SK-N-SH (cell line): ENCODE measurements around the gene USP31. TPM values are rescaled to one million over a fixed set of nuclear protein-coding genes. Genes with fewer than 3 reads are reported as not detected.

ENCODE experiments used
- CTCF ChIA-PET: fragments of 300-600, 350-600 bp; formaldehyde crosslinking; extraction: SDS; loops from one replicate; lab custom pipeline; 2021; lab: Yijun Ruan, JAX
- POLR2A ChIA-PET: fragments of 350-600 bp; sonication (Branson Sonifier 250); formaldehyde crosslinking; extraction: SDS; loops from one replicate; lab custom pipeline; 2020; ENCODE audit warnings: antibody characterized with exemption, inconsistent platforms; lab: Yijun Ruan, JAX
- DNase-seq: peaks from one replicate; pipeline ENCODE4 v3.0.0; 2012
- H2AFZ ChIP-seq: fragments of 200-600 bp; sonication (generic); 2 replicates; pipeline ENCODE4 v1.8.1; 2016; ENCODE audit warnings: antibody characterized with exemption, mild to moderate bottlenecking, low read depth
- H3F3A ChIP-seq: fragments of 200-600 bp; sonication (generic); replicated peaks from 2 replicates; pipeline ENCODE3; 2016; ENCODE audit warnings: antibody characterized with exemption, mild to moderate bottlenecking; ENCODE audit not compliant: insufficient read depth
- H3K27ac ChIP-seq, 2 experiments: fragments of 200-500 bp in 1 of 2; fragments of 200-600 bp in 1 of 2; sonication (Bioruptor generic) in 1 of 2; sonication (generic), shearing (Covaris generic) in 1 of 2; 2 replicates each; pipeline versions ENCODE4 v1.5.1 to v1.6.1; 2014 to 2016; ENCODE audit warnings: low read depth in 2 of 2, inconsistent platforms in 1 of 2, low read length in 1 of 2, mild to moderate bottlenecking in 1 of 2, mixed read lengths in 1 of 2
- H3K27me3 ChIP-seq: fragments of 200-600 bp; sonication (generic), shearing (Covaris generic); 2 replicates; pipeline ENCODE4 v1.6.1; 2016; ENCODE audit warnings: mixed run types; ENCODE audit not compliant: insufficient read depth
- H3K36me3 ChIP-seq, 2 experiments: fragments of 200-500 bp in 1 of 2; fragments of 200-600 bp in 1 of 2; sonication (Bioruptor generic) in 1 of 2; sonication (generic) in 1 of 2; replicated peaks in 1 of 2; 2 replicates each; pipeline versions ENCODE3 to v1.5.1; 2014 to 2016; ENCODE audit warnings: low read length in 1 of 2, mild to moderate bottlenecking in 1 of 2; ENCODE audit not compliant: insufficient read depth in 2 of 2, control insufficient read depth in 1 of 2
- H3K4me1 ChIP-seq, 2 experiments: fragments of 200-500 bp in 1 of 2; fragments of 200-600 bp in 1 of 2; sonication (Bioruptor generic) in 1 of 2; sonication (generic), shearing (Covaris generic) in 1 of 2; 2 replicates each; pipeline versions ENCODE4 v1.5.1 to v1.6.1; 2014 to 2016; ENCODE audit warnings: low read depth in 1 of 2, low read length in 1 of 2, mixed run types in 1 of 2; ENCODE audit not compliant: insufficient read depth in 2 of 2, control insufficient read depth in 1 of 2
- H3K4me2 ChIP-seq: fragments of 200-600 bp; sonication (generic), shearing (Covaris generic); 2 replicates; pipeline ENCODE4 v1.6.1; 2017; ENCODE audit warnings: mixed run types
- H3K4me3 ChIP-seq, 2 experiments: fragments of 200-500 bp in 1 of 2; fragments of 200-600 bp in 1 of 2; sonication (Bioruptor generic) in 1 of 2; sonication (generic), shearing (Covaris generic) in 1 of 2; 2 replicates each; pipeline versions ENCODE4 v1.5.1 to v1.8.1; 2014 to 2016; ENCODE audit warnings: low read depth in 2 of 2, inconsistent platforms in 1 of 2, low read length in 1 of 2, mild to moderate bottlenecking in 1 of 2, mixed read lengths in 1 of 2, moderate library complexity in 1 of 2
- H3K79me2 ChIP-seq: fragments of 200-600 bp; sonication (generic); 2 replicates; pipeline ENCODE4 v1.8.1; 2017; ENCODE audit warnings: mild to moderate bottlenecking; ENCODE audit not compliant: insufficient read depth
- H3K9ac ChIP-seq: fragments of 200-600 bp; sonication (generic); 2 replicates; pipeline ENCODE4 v1.6.1; 2017; ENCODE audit warnings: mixed run types
- H3K9me2 ChIP-seq: fragments of 200-600 bp; sonication (generic); 2 replicates; pipeline ENCODE4 v1.6.1; 2017; ENCODE audit warnings: mixed run types
- H3K9me3 ChIP-seq: fragments of 200-600 bp; sonication (generic); 2 replicates; pipeline ENCODE4 v1.6.1; 2017; ENCODE audit warnings: mixed run types, mild to moderate bottlenecking, moderate library complexity
- H4K20me1 ChIP-seq: fragments of 200-600 bp; sonication (generic); 2 replicates; pipeline ENCODE4 v1.6.1; 2017; ENCODE audit warnings: mild to moderate bottlenecking, mixed run types; ENCODE audit not compliant: insufficient read depth
- ELF1 ChIP-seq: IDR thresholded peaks from 2 replicates; pipeline ENCODE4 v1.4.0; 2012
- EZH2phosphoT487 ChIP-seq: fragments of 200-600 bp; sonication (generic); IDR thresholded peaks from 2 replicates; pipeline ENCODE4 v1.6.1; 2017; ENCODE audit warnings: low read depth, mixed run types, mild to moderate bottlenecking, antibody characterized with exemption, moderate library complexity, borderline replicate concordance
- FOSL2 ChIP-seq: IDR thresholded peaks from 2 replicates; pipeline ENCODE4 v1.4.0; 2012; ENCODE audit warnings: low read depth, mild to moderate bottlenecking, moderate library complexity, borderline replicate concordance
- FOXJ3 ChIP-seq: sonication (generic); formaldehyde crosslinking; IDR thresholded peaks from 2 replicates; pipeline ENCODE4 v1.5.1; 2020; ENCODE audit warnings: mild to moderate bottlenecking, missing genetic modification reagents
- GABPA ChIP-seq: IDR thresholded peaks from 2 replicates; pipeline ENCODE4 v1.4.0; 2012; ENCODE audit warnings: low read depth, mild to moderate bottlenecking
- GATA2 ChIP-seq: sonication (generic); formaldehyde crosslinking; IDR thresholded peaks from 2 replicates; pipeline ENCODE4 v1.5.0; 2020; ENCODE audit warnings: mild to moderate bottlenecking, missing genetic modification reagents
- IRF3 ChIP-seq: fragments of 150-350 bp; IDR thresholded peaks from 2 replicates; pipeline ENCODE4 v1.6.1; 2016; ENCODE audit warnings: mild to moderate bottlenecking, low read depth, low read length
- JUND ChIP-seq: IDR thresholded peaks from 2 replicates; pipeline ENCODE4 v1.4.0; 2012
- MXI1 ChIP-seq: IDR thresholded peaks from 2 replicates; pipeline ENCODE4 v1.6.1; 2012; ENCODE audit warnings: mild to moderate bottlenecking, low read depth, low read length, improper control_type of control experiment
- NFIC ChIP-seq: IDR thresholded peaks from 2 replicates; pipeline ENCODE4 v1.4.0; 2012; ENCODE audit warnings: borderline replicate concordance
- NRF1 ChIP-seq: IDR thresholded peaks from 2 replicates; pipeline ENCODE4 v1.6.1; 2012; ENCODE audit warnings: low read depth, mild to moderate bottlenecking, low read length
- PBX3 ChIP-seq: IDR thresholded peaks from 2 replicates; pipeline ENCODE4; 2012
- POLR2AphosphoS5 ChIP-seq: IDR thresholded peaks from 2 replicates; pipeline ENCODE4 v1.6.1; 2012; ENCODE audit warnings: low read depth, low read length
- TAF1 ChIP-seq: IDR thresholded peaks from 2 replicates; pipeline ENCODE4 v1.6.1; 2012; ENCODE audit warnings: low read depth, mild to moderate bottlenecking, low read length, moderate library complexity, borderline replicate concordance
- TCF12 ChIP-seq: IDR thresholded peaks from 2 replicates; pipeline ENCODE4 v1.4.0; 2012
- TEAD4 ChIP-seq: IDR thresholded peaks from 2 replicates; pipeline ENCODE4 v1.4.0; 2012; ENCODE audit warnings: mild to moderate bottlenecking, borderline replicate concordance; ENCODE audit not compliant: insufficient read depth
- USF2 ChIP-seq: fragments of 150-350 bp; IDR thresholded peaks from 2 replicates; pipeline ENCODE4 v1.6.1; 2017; ENCODE audit warnings: antibody characterized with exemption, low read length, low read depth, borderline replicate concordance
- WGBS: methylation state at CpG from one replicate; pipeline ENCODE4 v1.1.6; 2017; ENCODE audit warnings: low lambda C conversion rate; 5-methylcytosine and 5-hydroxymethylcytosine counted together
- polyA plus RNA-seq, 3 experiments: library from polyadenylated mRNA; depleted of rRNA; stranded (reverse); fragments of >200 nt; gene quantifications; 2 replicates each; pipeline ENCODE4 v1.2.3, GENCODE V29; 2012
- TF ChIP-seq, protein P1 (sequence below): IDR thresholded peaks from 2 replicates; pipeline ENCODE4 v1.4.0; 2012; ENCODE audit warnings: low read depth, borderline replicate concordance
- TF ChIP-seq, protein P2 (sequence below): IDR thresholded peaks from 2 replicates; pipeline ENCODE4 v1.4.0; 2012; ENCODE audit warnings: low read depth
- TF ChIP-seq, protein P3 (sequence below): IDR thresholded peaks from 2 replicates; pipeline ENCODE4 v1.4.0; 2012; ENCODE audit warnings: low read depth, borderline replicate concordance

USP31 gene
- polyA plus RNA-seq, 1 of the 3 experiments (the other 2 are of a cell fraction) = 3.2 TPM

DNA sequence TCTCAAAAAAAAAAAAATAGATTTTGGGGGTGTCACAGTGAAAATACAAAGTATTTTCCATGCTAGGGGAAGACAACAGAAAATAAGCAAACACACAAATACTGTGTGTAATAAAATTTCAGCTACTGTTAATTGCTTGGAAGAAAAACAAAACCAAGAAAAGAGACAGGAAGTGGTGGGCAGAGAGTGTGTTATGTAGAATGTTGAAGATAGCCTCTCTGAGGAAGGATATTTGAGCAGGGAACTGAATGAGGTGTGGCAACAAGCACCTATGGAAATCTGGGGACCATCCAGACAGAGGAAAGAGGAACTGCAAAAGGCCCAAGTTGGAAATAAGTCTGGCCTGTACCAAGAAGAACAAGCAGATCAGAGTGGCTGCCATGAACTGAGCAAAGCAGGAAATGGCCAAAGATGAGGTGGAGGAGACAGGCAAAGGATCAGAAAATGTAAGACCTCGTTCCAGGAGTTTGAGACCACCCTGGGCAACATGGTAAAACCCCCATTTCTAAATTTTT is 7.8 kb upstream of the USP31 start:
- H3K9me3 ChIP-seq = no peaks in the 10 kb centered on the region
- ChIA-PET POLR2A (no interaction called here), CTCF (interaction anchor here (0.9 to 1.6 kb wide), 3 partner anchors 9 to 278 kb away, joined by 3 to 4 read pairs (median 3); no protein-coding TSS in a partner anchor)
- no peak overlapping the region for H3K4me2 ChIP-seq
- H2AFZ ChIP-seq = no peak overlapping the region
- no peak for DNase-seq
- H4K20me1 ChIP-seq = no peaks in the 10 kb centered on the region
- no peaks in the 10 kb centered on the region; a peak in 1 of 4 replicates for H3K4me1 ChIP-seq
- H3K9ac ChIP-seq = no peak overlapping the region
- H3K79me2 ChIP-seq = no peaks in the 10 kb centered on the region
- no peaks in the 10 kb centered on the region for H3K36me3 ChIP-seq
- no peaks in the 10 kb centered on the region for H3K9me2 ChIP-seq
- H3F3A ChIP-seq = no peaks in the 10 kb centered on the region
- no peaks in the 10 kb centered on the region for H3K27me3 ChIP-seq
- TF ChIP-seq, protein P1, sequence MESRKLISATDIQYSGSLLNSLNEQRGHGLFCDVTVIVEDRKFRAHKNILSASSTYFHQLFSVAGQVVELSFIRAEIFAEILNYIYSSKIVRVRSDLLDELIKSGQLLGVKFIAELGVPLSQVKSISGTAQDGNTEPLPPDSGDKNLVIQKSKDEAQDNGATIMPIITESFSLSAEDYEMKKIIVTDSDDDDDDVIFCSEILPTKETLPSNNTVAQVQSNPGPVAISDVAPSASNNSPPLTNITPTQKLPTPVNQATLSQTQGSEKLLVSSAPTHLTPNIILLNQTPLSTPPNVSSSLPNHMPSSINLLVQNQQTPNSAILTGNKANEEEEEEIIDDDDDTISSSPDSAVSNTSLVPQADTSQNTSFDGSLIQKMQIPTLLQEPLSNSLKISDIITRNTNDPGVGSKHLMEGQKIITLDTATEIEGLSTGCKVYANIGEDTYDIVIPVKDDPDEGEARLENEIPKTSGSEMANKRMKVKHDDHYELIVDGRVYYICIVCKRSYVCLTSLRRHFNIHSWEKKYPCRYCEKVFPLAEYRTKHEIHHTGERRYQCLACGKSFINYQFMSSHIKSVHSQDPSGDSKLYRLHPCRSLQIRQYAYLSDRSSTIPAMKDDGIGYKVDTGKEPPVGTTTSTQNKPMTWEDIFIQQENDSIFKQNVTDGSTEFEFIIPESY = no peak
- TF ChIP-seq TAF1 (no peak), JUND (no peak), MXI1 (no peak), IRF3 (no peak), NFIC (no peak)
- TF ChIP-seq, all 33 proteins: peak for 0
- WGBS = 0% methylated on average over 1 of the region's 1 CpG
- Histone ChIP-seq H3K27ac (no peak overlapping the region), H3K4me3 (no peak overlapping the region)

GRCh38 chr16:23156110-23156509 is 6.9 kb upstream of the USP31 start:
- TF ChIP-seq FOXJ3 (CRISPR knock-in tag) (no peak), MXI1 (no peak), EZH2phosphoT487 (no peak), JUND (no peak), FOSL2 (no peak), NRF1 (no peak), IRF3 (no peak), ELF1 (no peak), GATA2 (CRISPR knock-in tag) (no peak), NFIC (no peak), GABPA (no peak), USF2 (no peak), TAF1 (no peak), TEAD4 (no peak), TCF12 (no peak), POLR2AphosphoS5 (no peak), PBX3 (no peak)
- TF ChIP-seq, protein P2, sequence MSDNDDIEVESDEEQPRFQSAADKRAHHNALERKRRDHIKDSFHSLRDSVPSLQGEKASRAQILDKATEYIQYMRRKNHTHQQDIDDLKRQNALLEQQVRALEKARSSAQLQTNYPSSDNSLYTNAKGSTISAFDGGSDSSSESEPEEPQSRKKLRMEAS = no peak
- TF ChIP-seq, protein P3, sequence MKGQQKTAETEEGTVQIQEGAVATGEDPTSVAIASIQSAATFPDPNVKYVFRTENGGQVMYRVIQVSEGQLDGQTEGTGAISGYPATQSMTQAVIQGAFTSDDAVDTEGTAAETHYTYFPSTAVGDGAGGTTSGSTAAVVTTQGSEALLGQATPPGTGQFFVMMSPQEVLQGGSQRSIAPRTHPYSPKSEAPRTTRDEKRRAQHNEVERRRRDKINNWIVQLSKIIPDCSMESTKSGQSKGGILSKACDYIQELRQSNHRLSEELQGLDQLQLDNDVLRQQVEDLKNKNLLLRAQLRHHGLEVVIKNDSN = no peak
- Histone ChIP-seq H3K36me3 (no peaks in the 10 kb centered on the region), H3K4me1 (no peaks in the 10 kb centered on the region; a peak in 1 of 4 replicates), H3F3A (no peaks in the 10 kb centered on the region), H3K9me3 (no peaks in the 10 kb centered on the region), H3K4me2 (no peak overlapping the region), H2AFZ (no peak overlapping the region), H3K9me2 (no peaks in the 10 kb centered on the region), H3K27me3 (no peaks in the 10 kb centered on the region), H3K4me3 (no peak overlapping the region), H3K79me2 (no peaks in the 10 kb centered on the region), H4K20me1 (no peaks in the 10 kb centered on the region), H3K27ac (no peak overlapping the region), H3K9ac (no peak overlapping the region)
- WGBS = 62% methylated on average over 3 of the region's 3 CpGs
- ChIA-PET POLR2A (no interaction called here), CTCF (interaction anchor here (0.9 to 1.6 kb wide), 4 partner anchors 10 to 280 kb away, joined by 3 to 4 read pairs (median 3); no protein-coding TSS in a partner anchor)
- no peak for DNase-seq
